K562 (cell line): ENCODE measurements around the gene DNMBP. TPM values are rescaled to one million over a fixed set of nuclear protein-coding genes. Genes with fewer than 3 reads are reported as not detected.

Experiments used
- ATAC-seq: fragments of 200-7000 bp; cut with Tn5 transposase; 3 replicates; pipeline ENCODE4 v1.9.1; 2020; ENCODE audit warnings: moderate library complexity
- BruUV-seq: library from RNA; stranded (reverse); fragments of 400-500 nt; replicated peaks from 2 replicates; lab custom pipeline; 2021; lab: Mats Ljungman, UMichigan
- CTCF ChIA-PET: fragments of 300-600 bp; formaldehyde crosslinking; extraction: SDS; loops from one replicate; lab custom pipeline; 2021; ENCODE audit warnings: low intra/inter-chr PET ratio; lab: Yijun Ruan, JAX
- POLR2A ChIA-PET: fragments of 300-600, 350-650 bp; sonication (Branson Sonifier 250); formaldehyde crosslinking; extraction: SDS; loops from one replicate; lab custom pipeline; 2021; ENCODE audit warnings: antibody characterized with exemption, inconsistent platforms; lab: Yijun Ruan, JAX
- DNase-seq, 4 experiments: peaks; one replicate each; pipeline versions ENCODE4 v3.0.0 to v3.0.0-alpha.2; 2011 to 2018; ENCODE audit warnings: low spot score in 3 of 4, mixed read lengths in 3 of 4; ENCODE audit errors: extremely low read depth in 1 of 4
- FAIRE-seq: peaks from 2 replicates; lab custom pipeline; 2011; peaks lifted over from hg19 to GRCh38; lab: Jason Lieb, UNC
- H2AFZ ChIP-seq: 2 replicates; pipeline ENCODE4 v1.6.0; 2011; ENCODE audit warnings: low read depth, low read length, control low read depth, inconsistent platforms
- H3K27ac ChIP-seq: fragments of 200-600 bp; 3 replicates; pipeline ENCODE4 v1.8.0; 2011; ENCODE audit warnings: low read depth, mild to moderate bottlenecking, control low read depth, inconsistent platforms, low read length, moderate library complexity, mixed read lengths; ENCODE audit errors: extremely low read depth
- H3K27me3 ChIP-seq, 2 experiments: fragments of 300-600 bp in 1 of 2; 2 replicates in 1 of 2; 3 replicates in 1 of 2; pipeline versions ENCODE4 v1.6.0 to v1.8.0; 2011; ENCODE audit warnings: inconsistent platforms in 2 of 2, low read length in 2 of 2, mild to moderate bottlenecking in 1 of 2, mixed read lengths in 1 of 2, moderate library complexity in 1 of 2; ENCODE audit not compliant: control insufficient read depth in 2 of 2, insufficient read depth in 2 of 2
- H3K36me3 ChIP-seq: fragments of 300-600 bp; 3 replicates; pipeline ENCODE4 v1.8.0; 2011; ENCODE audit warnings: mild to moderate bottlenecking, low read length, inconsistent platforms; ENCODE audit not compliant: control insufficient read depth, insufficient read depth
- H3K4me1 ChIP-seq, 2 experiments: fragments of 200-600 bp in 1 of 2; replicated peaks in 1 of 2; 2 replicates in 1 of 2; 3 replicates in 1 of 2; pipeline versions ENCODE4 v1.5.1 to v1.8.0; 2011; ENCODE audit warnings: inconsistent platforms in 2 of 2, low read length in 2 of 2, mild to moderate bottlenecking in 1 of 2, mixed read lengths in 1 of 2, moderate library complexity in 1 of 2; ENCODE audit not compliant: control insufficient read depth in 2 of 2, insufficient read depth in 2 of 2
- H3K4me2 ChIP-seq: 2 replicates; pipeline ENCODE4 v1.6.1; 2011; ENCODE audit warnings: low read length, control low read depth, inconsistent platforms, mixed read lengths; ENCODE audit not compliant: insufficient read depth
- H3K4me3 ChIP-seq: fragments of 200-600 bp; sonication (generic), shearing (Covaris generic); 2 replicates; pipeline ENCODE4 v1.5.1; 2016; ENCODE audit warnings: control low read depth, inconsistent platforms
- H3K79me2 ChIP-seq: fragments of 200-600 bp; 3 replicates; pipeline ENCODE4 v1.8.0; 2011; ENCODE audit warnings: low read length, inconsistent platforms; ENCODE audit not compliant: control insufficient read depth, insufficient read depth
- H3K9ac ChIP-seq, 2 experiments: 2 replicates each; pipeline versions ENCODE4 v1.6.0 to v1.6.1; 2011; ENCODE audit warnings: low read depth in 2 of 2, low read length in 2 of 2, control low read depth in 1 of 2, inconsistent platforms in 1 of 2, mild to moderate bottlenecking in 1 of 2, mixed read lengths in 1 of 2; ENCODE audit not compliant: insufficient read depth in 1 of 2
- H3K9me1 ChIP-seq: one replicate; pipeline ENCODE4 v1.6.0; 2011; ENCODE audit warnings: inconsistent platforms, mild to moderate bottlenecking, low read length, moderate library complexity; ENCODE audit not compliant: control insufficient read depth, insufficient read depth
- H3K9me3 ChIP-seq: replicated peaks from 2 replicates; pipeline ENCODE4 v1.5.1; 2011; ENCODE audit warnings: low read depth, low read length, inconsistent platforms; ENCODE audit not compliant: control insufficient read depth, insufficient read depth
- H4K20me1 ChIP-seq: replicated peaks from 2 replicates; pipeline ENCODE4 v1.6.1; 2011; ENCODE audit warnings: low read length, inconsistent platforms, mixed read lengths; ENCODE audit not compliant: control insufficient read depth, insufficient read depth
- ARID1B ChIP-seq: fragments of 450-650 bp; IDR thresholded peaks from 2 replicates; pipeline ENCODE4 v1.6.1; 2016; ENCODE audit warnings: antibody characterized with exemption, mild to moderate bottlenecking, inconsistent platforms
- CBX3 ChIP-seq, 2 experiments: IDR thresholded peaks; 1 replicate in 1 of 2; 2 replicates in 1 of 2; pipeline ENCODE4 v1.6.1; 2012; ENCODE audit warnings: inconsistent platforms in 2 of 2, low read length in 2 of 2, borderline replicate concordance in 1 of 2, control low read depth in 1 of 2
- CEBPG ChIP-seq, 3 experiments: fragments of 200-800 bp in 1 of 3; sonication (Bioruptor generic) in 1 of 3; sonication (generic) in 1 of 3; formaldehyde crosslinking in 1 of 3; IDR thresholded peaks in 2 of 3; conservative IDR thresholded peaks in 1 of 3; 2 replicates each; pipeline versions ENCODE4 v1.6.1 to v1.8.0; 2016 to 2022; ENCODE audit warnings: missing compliant biosample characterization in 2 of 3, missing genetic modification characterization in 2 of 3, mild to moderate bottlenecking in 1 of 3, missing genetic modification reagents in 1 of 3
- CTBP1 ChIP-seq: fragments of 450-650 bp; IDR thresholded peaks from 2 replicates; pipeline ENCODE4 v1.6.1; 2016; ENCODE audit warnings: borderline replicate concordance
- CXXC5 ChIP-seq: fragments of 250-450 bp; sonication (Bioruptor Pico); IDR thresholded peaks from 2 replicates; pipeline ENCODE4 v1.8.0; 2022; ENCODE audit warnings: inconsistent platforms, mild to moderate bottlenecking, moderate library complexity
- DACH1 ChIP-seq: fragments of 450-650 bp; IDR thresholded peaks from 2 replicates; pipeline ENCODE4 v1.6.1; 2018; ENCODE audit not compliant: partially characterized antibody
- FOSL1 ChIP-seq: fragments of 200-800 bp; sonication (Bioruptor generic); conservative IDR thresholded peaks from 2 replicates; pipeline ENCODE4 v1.6.1; 2016; ENCODE audit warnings: missing genetic modification characterization, missing compliant biosample characterization
- ZNF354B ChIP-seq: fragments of 250-450 bp; sonication (Bioruptor Pico); IDR thresholded peaks from 2 replicates; pipeline ENCODE4 v1.4.0; 2020
- ZSCAN32 ChIP-seq: fragments of 450-650 bp; formaldehyde crosslinking; IDR thresholded peaks from 2 replicates; pipeline ENCODE4 v1.4.0; 2020; ENCODE audit warnings: mild to moderate bottlenecking, moderate library complexity
- WGBS: fragments of 100-300 bp; shearing (Covaris generic); methylation state at CpG from one replicate; pipeline ENCODE4 v1.1.6; 2016; ENCODE audit warnings: low coverage, mixed read lengths; ENCODE audit not compliant: insufficient coverage; ENCODE audit errors: missing lambda C conversion rate; 5-methylcytosine and 5-hydroxymethylcytosine counted together
- in situ Hi-C: fragments of 300-500 bp; cut with MboI; formaldehyde crosslinking; loops from 4 replicates; pipeline ENCODE4 v1.15.0; 2018; ENCODE audit warnings: inconsistent platforms, mixed read lengths
- intact Hi-C: fragments of 100-400 bp; cut with micrococcal nuclease; formaldehyde crosslinking; loops from 2 replicates; pipeline ENCODE4 v1.14.2; 2022
- polyA plus RNA-seq, 8 experiments: library from polyadenylated mRNA; depleted of rRNA in 4 of 8; stranded (reverse) in 5 of 8; unstranded in 3 of 8; fragments of >200 nt; fragmentation: Nextera tagmentation in 2 of 8; fragmentation: Illumina TruSeq in 1 of 8; extraction: Ambion mirVana in 2 of 8; extraction: Trizol in 1 of 8; gene quantifications; 2 replicates each; pipeline versions ENCODE4 v1.2.1 to v1.2.3, GENCODE V29; 2011 to 2014; ENCODE audit warnings: inconsistent platforms in 1 of 8, missing spikeins in 1 of 8
- total RNA-seq, 7 experiments: library from RNA; depleted of rRNA in 6 of 7; stranded (reverse); fragments of >200 nt in 6 of 7; fragmentation: Illumina TruSeq in 2 of 7; extraction: Trizol in 2 of 7; gene quantifications; 2 replicates each; pipeline versions ENCODE4 v1.2.1 to v1.2.3, GENCODE V29; 2011 to 2021; ENCODE audit warnings: low replicate concordance in 1 of 7
- TF ChIP-seq, protein P1 (sequence below), 2 experiments: fragments of 450-650 bp in 1 of 2; sonication (generic) in 1 of 2; formaldehyde crosslinking in 1 of 2; IDR thresholded peaks in 1 of 2; conservative IDR thresholded peaks in 1 of 2; 2 replicates each; pipeline versions ENCODE4 v1.6.1 to v1.8.1; 2016 to 2023; ENCODE audit warnings: mild to moderate bottlenecking in 2 of 2, moderate library complexity in 2 of 2, inconsistent platforms in 1 of 2, missing genetic modification reagents in 1 of 2
- TF ChIP-seq, protein P2 (sequence below): sonication (generic); formaldehyde crosslinking; IDR thresholded peaks from 2 replicates; pipeline ENCODE4 v1.9.0; 2022; ENCODE audit warnings: mild to moderate bottlenecking, missing genetic modification reagents

The DNMBP gene
- total and polyA plus RNA-seq, 9 of the 15 experiments (the other 6 are each of a cell fraction or from before 2014, with no cell fraction given): 0.83 to 3.7 (median 2.2) TPM

DNA sequence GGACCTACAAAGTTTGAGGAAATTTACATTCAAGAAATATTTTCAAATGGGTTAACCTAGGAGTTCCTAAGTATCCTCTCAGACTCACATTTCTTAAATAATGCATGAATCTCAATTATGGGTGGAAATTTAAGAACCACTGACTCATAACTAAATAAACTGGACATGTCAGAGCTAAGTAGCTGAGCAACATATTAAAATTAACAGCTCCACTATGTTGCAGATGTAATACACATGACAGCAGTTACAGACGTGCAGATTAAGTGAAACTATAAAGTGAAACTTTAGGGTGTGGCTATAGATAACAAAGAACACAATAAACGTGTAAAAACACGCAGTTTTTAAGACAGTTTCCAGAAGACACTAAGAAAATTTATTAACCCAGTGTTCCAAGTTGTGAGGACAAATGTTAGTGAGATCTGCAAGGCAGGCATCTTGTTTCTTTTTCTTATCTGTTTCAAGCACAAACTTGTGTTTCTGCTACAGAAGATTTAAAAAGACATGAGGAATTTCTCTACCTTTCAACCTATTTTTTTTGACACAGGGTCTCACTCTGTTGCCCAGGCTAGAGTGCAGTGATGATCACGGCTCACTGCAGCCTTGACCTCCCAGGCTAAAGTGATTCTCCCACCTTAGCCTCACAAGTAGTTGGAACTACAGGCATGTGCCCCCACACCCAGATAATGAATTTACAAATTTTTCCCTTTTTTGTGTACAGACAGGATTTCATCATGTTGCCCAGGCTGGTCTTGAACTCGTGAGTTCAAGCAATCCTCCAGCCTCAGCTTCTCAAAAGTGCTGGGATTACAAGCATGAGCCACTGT is 25.3 kb downstream of the DNMBP start (continued):
- TF ChIP-seq, protein P1, sequence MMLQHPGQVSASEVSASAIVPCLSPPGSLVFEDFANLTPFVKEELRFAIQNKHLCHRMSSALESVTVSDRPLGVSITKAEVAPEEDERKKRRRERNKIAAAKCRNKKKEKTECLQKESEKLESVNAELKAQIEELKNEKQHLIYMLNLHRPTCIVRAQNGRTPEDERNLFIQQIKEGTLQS (IDR thresholded peaks at IDR 0.05): 0 out of 2 replicates have a peak, but pooled peaks have one; percentile 22
- TF ChIP-seq, protein P1 (CRISPR knock-in tag; conservative IDR thresholded peaks at IDR 0.05): no peak
- TF ChIP-seq CEBPG (CRISPR knock-in tag; IDR thresholded peaks at IDR 0.05): 0 out of 2 replicates have a peak, but pooled peaks have one; percentile 42
- peak; percentile 8 to 51; a peak in 1 of 4 replicates for TF ChIP-seq CEBPG (tag; conservative IDR thresholded peaks at IDR 0.05 in 1 of 2, IDR thresholded peaks at IDR 0.05 in 1 of 2)

DNA sequence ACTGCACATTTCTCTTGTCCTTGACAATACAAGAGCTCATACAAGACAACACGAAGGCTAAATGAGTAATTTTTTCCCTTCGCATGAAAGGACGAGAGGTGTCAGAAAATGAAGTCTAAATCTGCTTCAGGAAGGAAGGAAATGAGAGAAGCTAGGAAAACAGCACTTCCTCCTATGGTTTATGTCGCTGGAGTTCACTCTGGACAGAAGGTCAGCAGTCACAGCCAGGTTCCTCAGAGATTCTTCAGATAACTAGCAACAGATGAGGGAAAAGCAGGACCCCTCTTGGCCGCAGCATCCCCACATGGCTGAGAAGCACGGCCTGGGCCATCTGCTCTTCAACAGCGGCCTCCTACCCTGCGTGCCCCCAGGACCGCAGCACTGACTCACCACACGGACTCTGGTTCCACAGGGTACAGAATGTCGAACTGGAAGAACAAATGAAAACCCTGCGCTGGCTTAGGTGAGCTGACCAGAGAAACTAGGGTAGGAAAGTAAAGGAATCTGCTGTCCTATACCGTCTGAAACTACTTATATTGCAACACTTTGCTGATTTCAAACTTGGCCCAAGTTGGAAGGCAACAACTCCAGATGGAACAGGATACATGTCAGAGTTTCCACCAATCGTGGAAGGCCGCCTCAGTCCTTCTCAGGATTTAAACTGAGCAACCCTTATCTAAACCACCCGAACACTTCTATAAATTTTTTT is 26.3 kb downstream of the DNMBP start:
- ChIA-PET POLR2A (interaction anchor here (0.6 to 2.2 kb wide), 4 partner anchors 11 to 1828 kb away, joined by 3 to 8 read pairs (median 3); no protein-coding TSS in a partner anchor), CTCF (no interaction called here)
- no peaks in the 10 kb centered on the region for H4K20me1 ChIP-seq
- H3K9me3 ChIP-seq: no peaks in the 10 kb centered on the region
- no peaks in the 10 kb centered on the region for H3K36me3 ChIP-seq
- no peaks in the 10 kb centered on the region for H3K27me3 ChIP-seq
- WGBS: 22% methylated on average over 16 of the region's 16 CpGs
- H2AFZ ChIP-seq: peak overlapping the region; percentile 64
- DNase-seq: peak; percentile 14 to 47 (median 31)
- no peak overlapping the region for H3K4me3 ChIP-seq
- H3K27ac ChIP-seq: peak overlapping the region; percentile 29; the same call in 1 of the 3 replicates
- H3K4me2 ChIP-seq: peak overlapping the region; percentile 44; the same call in 1 of the 2 replicates
- H3K79me2 ChIP-seq: no peaks in the 10 kb centered on the region
- H3K9me1 ChIP-seq: no peaks in the 10 kb centered on the region
- ATAC-seq: peak; percentile 89
- intact Hi-C loops (no loop called here), in situ Hi-C loops (no loop called here)
- BruUV-seq: no TSS peak
- peak; percentile 37 for FAIRE-seq
- H3K4me1 ChIP-seq: peaks cover 3 to 22% of the 10 kb centered on the region in 2 experiments; a peak in 3 of 5 replicates
- peak overlapping the region; percentile 41 to 65; a peak in 3 of 4 replicates for H3K9ac ChIP-seq
- no peak for TF ChIP-seq ZNF354B (CRISPR knock-in tag)
- no peak for TF ChIP-seq DACH1
- TF ChIP-seq FOSL1 (tag): peak; percentile 36; the same call in 1 of the 2 replicates
- peak; percentile 11; the same call in 1 of the 2 replicates for TF ChIP-seq CTBP1
- no peak for TF ChIP-seq CEBPG (CRISPR knock-in tag; IDR thresholded peaks at IDR 0.05)
- peak; percentile 50 to 57; a peak in 2 of 4 replicates for TF ChIP-seq CEBPG (tag; conservative IDR thresholded peaks at IDR 0.05 in 1 of 2, IDR thresholded peaks at IDR 0.05 in 1 of 2)
- TF ChIP-seq, protein P2, sequence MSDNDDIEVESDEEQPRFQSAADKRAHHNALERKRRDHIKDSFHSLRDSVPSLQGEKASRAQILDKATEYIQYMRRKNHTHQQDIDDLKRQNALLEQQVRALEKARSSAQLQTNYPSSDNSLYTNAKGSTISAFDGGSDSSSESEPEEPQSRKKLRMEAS (CRISPR knock-in tag): peak; percentile 52; the same call in 1 of the 2 replicates
- no peak for TF ChIP-seq CBX3 (IDR thresholded peaks at IDR 0.05; ENCODE audit: borderline replicate concordance in 1 of 2, low read length in 2 of 2)
- TF ChIP-seq ARID1B: no peak
- TF ChIP-seq ZSCAN32: no peak
- TF ChIP-seq CXXC5 (CRISPR knock-in tag): 0 out of 2 replicates have a peak, but pooled peaks have one; percentile 32
